Gastroesophageal sphincter (tissue), 4 donors: ENCODE results near the gene TMEM237. TPM values are rescaled to one million over a fixed set of nuclear protein-coding genes. Genes with fewer than 3 reads are reported as not detected.

Experiments
- small RNA-seq, 4 donors: library from RNA; depleted of rRNA; stranded (forward); fragments of <200 nt; gene quantifications; one replicate each; pipeline ENCODE3, GENCODE V24; 2016
- total RNA-seq, 4 donors: library from RNA; depleted of rRNA; stranded (reverse); fragments of >200 nt; gene quantifications; one replicate each; pipeline ENCODE4 v1.1.0, GENCODE V29; 2016

TMEM237 gene
- total RNA-seq, 4 donors from 2014 or later: 12.3 to 32.8 (median 24.4) TPM

Small RNAs within 50 kb of the gene (small RNA-seq; reads per million reads assigned to genes)
- gene RNU6-651P: 0 reads per million in 4 donors

Other genes starting within 250 kb of the TMEM237 start
- gene TRAK2, start 192.0 kb downstream of the TMEM237 start, total RNA-seq: 100 to 1,000 TPM in 2 of 4 donors, 10 to 100 TPM in 2; 64.8 to 129 (median 105) TPM
- gene STRADB, start 191.8 kb downstream of the TMEM237 start, total RNA-seq: 10 to 100 TPM in 3 of 4 donors, 1 to 10 TPM in 1; 9.3 to 34.9 (median 13.0) TPM
- under 1 TPM in 2 of 4 donors, not detected in 2; 0.27 to 0.35 TPM for gene MPP4, start 55.1 kb upstream of the TMEM237 start, total RNA-seq
- 10 to 100 TPM; 15.2 to 26.7 (median 20.8) TPM for gene ALS2, start 137.4 kb upstream of the TMEM237 start, total RNA-seq
- gene CDK15, start 163.0 kb upstream of the TMEM237 start, total RNA-seq: 1 to 10 TPM in 3 of 4 donors, under 1 TPM in 1; 0.07 to 1.8 (median 1.4) TPM